ENCODE results near the gene CDK5R2.
"Not testable (repeated sequence)": the region's sequence is repeated elsewhere in the genome, so short reads cannot be mapped to it uniquely, and the experiment has no call there.

GRCh38 chr2:218931751-218932150, 27.7 kb upstream of the CDK5R2 start:
- not testable (repeated sequence) for TF ChIP-seq CTCF (IDR thresholded peaks at IDR 0.05; ENCODE audit: low read depth, low read length, poor library complexity, severe bottlenecking); EZH2phosphoT487 (IDR thresholded peaks at IDR 0.05; ENCODE audit: borderline replicate concordance, low read length)

Measured in DOHH2 (cell line).